Activated T-cell treated with anti-CD3 and anti-CD28 coated beads for 4 hours (primary cell): ENCODE measurements around the gene DOCK11.
"Not testable (repeated sequence)": the region's sequence is repeated elsewhere in the genome, so short reads cannot be mapped to it uniquely, and the experiment has no call there.

Experiments
- DNase-seq: peaks from one replicate; pipeline ENCODE4 v3.0.0-alpha.2; 2020

Gene DOCK11

DNA sequence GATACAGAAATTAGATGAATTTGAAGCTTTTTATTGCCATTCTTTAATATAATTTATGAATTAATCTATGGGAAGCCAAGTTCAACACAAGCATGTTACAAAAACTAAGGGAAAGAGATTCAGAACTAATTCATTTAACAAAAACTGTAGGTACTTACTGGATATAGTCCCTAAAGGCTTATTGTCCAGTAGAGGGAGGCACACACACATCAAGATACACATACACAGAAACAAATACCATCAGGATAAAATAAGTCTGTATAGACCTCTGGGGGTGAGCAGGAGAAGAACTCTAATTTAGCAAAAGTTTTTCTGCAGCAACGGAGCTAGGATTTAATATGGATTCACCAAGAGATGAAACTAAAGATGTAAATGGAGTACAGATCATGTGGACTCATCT lies 148.8 kb downstream of the DOCK11 start:
- DNase-seq, result no peak

DNA sequence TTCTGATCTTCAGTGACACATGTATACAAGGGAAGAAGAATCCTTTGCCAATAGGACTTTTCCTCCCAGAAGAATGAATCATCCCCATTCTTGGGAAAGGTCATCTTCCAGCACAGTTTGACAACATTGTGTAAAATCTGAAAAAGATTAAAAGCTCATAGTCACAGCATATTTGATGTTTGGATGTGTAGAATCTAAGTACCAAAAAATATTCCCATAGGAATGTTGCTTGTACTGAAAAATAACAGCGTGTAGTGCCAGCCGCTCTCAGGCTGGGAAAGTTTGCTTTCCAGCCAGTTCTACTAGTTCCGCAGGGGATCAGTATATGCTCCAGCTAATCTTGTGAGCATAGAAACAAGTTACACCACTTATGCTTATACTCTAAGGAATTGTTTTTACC lies 157.1 kb downstream of the DOCK11 start:
- no peak for DNase-seq

- no peak for DNase-seq
These were observed 158.7 kb downstream of the DOCK11 start for GRCh38 chrX:118654331-118654730.

DNA sequence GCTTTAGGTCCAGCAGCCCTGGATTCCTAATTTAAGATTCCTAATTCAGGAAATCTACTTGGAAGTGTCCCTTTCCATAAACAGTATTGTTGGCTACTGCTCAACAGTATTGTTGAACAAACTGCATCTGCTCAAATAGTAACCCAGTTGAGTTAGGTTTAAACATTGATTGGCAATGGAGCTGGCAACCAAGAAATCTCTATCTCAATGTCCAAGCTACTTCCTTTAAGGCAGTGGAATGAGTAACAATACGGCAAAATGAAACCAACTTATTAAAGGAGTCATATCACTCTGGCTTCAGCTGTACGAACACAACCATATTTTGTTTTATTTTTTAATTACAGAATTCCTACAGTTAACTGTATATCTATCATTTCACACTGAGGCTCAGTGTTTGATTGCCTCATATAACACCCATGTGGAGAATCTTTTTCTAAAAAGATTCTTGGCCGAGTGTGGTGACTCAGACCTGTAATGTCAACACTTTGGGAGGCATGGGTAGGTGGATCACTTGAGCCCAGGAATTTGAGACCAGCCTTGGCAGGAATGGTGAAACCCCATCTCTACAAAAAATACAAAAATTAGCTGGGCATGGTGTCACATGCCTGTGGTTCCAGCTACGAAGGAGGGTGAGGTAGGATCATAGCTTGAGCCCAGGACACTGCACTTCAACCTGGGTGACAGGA lies 160.1 kb downstream of the DOCK11 start:
- DNase-seq, result no peak

GRCh38 chrX:118657413-118657812 lies 161.8 kb downstream of the DOCK11 start:
- no peak for DNase-seq

- no peak for DNase-seq
These were observed 164.5 kb downstream of the DOCK11 start for GRCh38 chrX:118660085-118660484.

GRCh38 chrX:118665204-118665603 lies 169.6 kb downstream of the DOCK11 start:
- no peak for DNase-seq

- DNase-seq, result no peak
These were observed 170.9 kb downstream of the DOCK11 start for GRCh38 chrX:118666521-118666920.

GRCh38 chrX:118669435-118669834 lies 173.8 kb downstream of the DOCK11 start:
- no peak for DNase-seq

DNA sequence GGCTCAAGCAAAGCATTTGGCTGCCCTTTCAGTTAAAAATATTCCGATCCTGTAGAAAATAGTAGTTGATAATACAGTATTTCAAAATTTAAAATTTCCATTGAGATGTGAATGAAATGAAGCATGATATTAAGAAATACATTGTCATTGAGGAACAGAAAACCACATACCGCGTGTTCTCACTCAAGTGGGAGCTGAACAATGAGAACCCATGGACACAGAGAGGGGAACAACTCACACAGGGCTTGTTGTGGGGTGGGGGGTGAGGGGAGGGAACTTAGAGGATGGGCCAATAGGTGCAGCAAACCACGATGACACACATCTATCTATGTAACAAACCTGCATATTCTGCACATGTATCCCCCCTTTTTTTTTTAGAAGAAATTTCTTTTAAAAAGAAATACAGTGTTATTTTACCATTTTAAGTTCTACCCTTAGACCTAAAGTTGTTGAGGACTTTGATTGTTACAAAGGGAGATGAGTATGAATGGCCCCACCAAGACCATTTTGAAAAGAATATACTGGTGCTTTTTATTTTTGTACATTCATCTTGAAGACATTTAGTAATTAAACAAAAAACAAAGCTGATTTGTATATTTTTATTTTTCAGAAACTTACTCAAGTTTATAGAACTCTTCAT lies 179.8 kb downstream of the DOCK11 start:
- no peak for DNase-seq

- DNase-seq, result no peak
These were observed 180.3 kb downstream of the DOCK11 start for GRCh38 chrX:118675966-118676349.

DNA sequence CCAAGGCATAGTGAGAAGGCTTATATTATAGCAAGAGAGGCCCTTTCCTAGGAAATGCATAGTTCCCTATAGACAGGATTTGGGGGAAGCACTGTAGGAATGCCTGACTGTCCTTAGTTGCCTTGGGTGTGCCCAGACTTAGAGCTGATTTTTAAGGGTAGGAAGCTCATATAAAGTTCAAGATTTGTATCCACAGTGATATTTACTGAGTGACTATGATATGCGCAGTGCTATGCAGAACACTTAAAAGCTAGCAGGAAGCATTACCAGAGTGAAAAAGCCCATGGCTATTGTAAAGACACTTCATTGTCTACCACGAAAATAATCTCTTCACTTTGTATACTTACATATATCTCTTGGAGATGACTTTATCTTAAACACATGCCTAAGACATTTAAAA lies 181.7 kb downstream of the DOCK11 start:
- no peak for DNase-seq

- no peak for DNase-seq
These were observed 183.7 kb downstream of the DOCK11 start for GRCh38 chrX:118679290-118679689.

DNA sequence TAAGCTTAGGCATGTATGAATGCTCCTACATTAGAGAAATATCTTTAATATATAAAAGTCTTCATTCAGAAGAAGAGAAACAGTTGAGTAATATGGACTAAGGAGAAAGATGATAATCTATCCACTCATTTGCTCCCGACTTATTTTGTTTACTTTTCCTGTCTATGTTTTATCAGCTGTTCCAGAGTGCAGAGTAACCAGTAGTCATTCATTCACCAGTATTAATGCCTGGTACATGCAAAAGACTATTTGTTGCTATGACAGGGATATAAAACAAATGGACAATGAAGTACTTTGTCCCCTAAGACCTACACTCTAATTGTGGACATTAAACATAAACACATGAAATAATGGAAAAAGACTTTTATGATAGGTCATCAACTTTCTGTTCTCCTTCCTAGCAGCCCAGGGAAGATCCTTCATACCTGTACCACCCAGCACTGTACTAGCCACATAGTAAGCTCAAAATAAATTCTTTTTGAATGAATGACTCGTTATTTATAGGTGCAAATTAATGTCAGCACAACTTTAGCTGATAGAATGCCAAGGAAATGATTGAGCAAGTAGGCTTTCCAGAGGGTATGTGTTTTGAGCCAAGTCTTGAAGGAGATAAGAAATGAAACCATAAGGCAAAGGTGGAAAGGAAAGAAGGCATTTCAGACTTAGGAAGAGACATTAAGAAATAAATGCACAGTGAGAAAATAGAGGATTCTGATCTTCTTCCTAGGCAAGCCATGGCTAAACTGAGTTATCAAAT lies 186.8 kb downstream of the DOCK11 start:
- no peak for DNase-seq

GRCh38 chrX:118685393-118685792 lies 189.8 kb downstream of the DOCK11 start:
- DNase-seq, result no peak

- DNase-seq, result no peak
These were observed 193.3 kb downstream of the DOCK11 start for GRCh38 chrX:118688935-118689334.

GRCh38 chrX:118693843-118694242 lies 198.2 kb downstream of the DOCK11 start:
- no peak for DNase-seq

DNA sequence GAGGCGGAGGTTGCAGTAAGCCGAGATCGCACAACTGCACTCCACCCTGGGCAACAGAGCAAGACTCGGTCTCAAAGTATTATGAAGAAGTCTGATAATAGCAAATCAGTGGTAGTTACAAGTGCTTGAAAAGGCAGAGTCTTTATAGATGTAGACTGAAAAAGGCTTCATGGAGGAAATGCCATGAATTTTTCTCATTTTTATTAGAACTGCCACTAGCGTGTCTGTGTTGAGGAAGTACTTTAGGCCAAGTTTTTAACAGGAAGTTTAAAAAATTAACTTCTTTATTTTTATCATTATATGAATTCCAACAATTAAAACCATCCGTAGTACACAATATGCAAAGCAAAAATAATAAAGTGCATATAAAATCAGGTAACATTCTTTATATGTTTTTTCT lies 199.0 kb downstream of the DOCK11 start:
- no peak for DNase-seq

DNA sequence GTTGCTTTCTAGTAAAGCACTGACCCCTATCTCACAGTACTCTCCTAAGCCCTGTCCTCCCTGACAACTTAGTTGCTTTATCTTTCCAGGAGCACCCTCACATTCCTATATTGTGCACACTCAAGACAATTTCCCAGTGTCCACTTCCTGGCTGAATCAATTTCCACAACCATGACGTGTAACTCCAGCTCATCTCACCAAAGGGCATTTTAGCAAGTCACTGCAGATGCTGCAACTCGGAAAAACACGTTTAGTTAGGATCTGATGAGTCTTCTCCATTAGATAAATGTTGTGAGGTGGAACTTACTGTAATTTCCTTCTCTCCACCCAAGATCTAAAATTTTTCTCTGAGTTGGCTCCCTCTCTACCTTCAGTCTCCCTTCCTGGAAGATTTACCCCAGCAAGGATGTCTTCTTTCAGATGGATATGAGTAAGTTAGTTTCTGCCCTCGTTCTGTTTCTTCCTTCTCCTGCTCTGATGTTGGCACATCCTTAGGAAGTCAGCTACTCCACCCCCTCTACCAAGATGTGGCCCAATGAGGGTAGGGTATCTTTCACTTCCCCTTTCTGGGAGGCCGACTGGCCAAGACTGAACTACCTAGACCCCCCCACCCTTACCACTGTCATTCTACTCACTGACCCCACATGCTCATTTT lies 203.0 kb downstream of the DOCK11 start:
- DNase-seq, result no peak

DNA sequence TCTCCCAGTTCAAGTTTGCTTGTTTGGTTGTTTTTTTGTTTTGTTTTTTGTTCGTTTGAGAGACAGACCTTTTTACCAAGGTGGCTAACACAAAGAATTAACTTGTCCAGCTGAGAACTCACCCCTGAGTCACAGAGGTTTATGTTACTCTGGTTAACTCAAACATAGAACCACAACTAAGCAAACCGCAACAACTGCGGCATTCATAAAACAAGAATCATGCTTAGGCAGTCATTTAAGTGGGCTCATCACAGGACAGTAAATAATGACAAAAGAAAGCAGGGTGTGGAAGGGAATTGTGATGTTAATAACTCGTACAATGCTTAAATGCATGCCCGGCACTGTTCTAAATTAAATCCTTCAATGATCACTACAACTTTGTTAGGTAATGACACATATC lies 207.1 kb downstream of the DOCK11 start:
- DNase-seq, result no peak

DNA sequence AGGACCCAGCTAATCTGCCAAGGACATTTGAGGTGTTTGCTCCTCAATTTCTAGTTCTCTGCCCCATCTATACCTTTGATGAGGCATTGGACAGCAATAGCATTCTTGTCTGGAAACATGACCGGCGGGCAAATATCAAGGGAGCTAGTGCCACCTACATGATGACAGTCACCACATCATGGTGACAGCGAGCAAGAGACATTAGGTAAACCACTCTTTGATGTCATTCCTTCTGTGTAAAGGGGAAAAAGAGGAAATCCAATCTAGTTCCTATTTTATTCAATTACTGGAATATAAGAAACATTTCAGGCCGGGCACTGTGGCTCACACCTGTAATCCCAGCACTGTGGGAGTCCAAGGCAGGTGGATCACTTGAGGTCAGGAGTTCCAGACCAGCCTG lies 211.1 kb downstream of the DOCK11 start:
- DNase-seq, result no peak

DNA sequence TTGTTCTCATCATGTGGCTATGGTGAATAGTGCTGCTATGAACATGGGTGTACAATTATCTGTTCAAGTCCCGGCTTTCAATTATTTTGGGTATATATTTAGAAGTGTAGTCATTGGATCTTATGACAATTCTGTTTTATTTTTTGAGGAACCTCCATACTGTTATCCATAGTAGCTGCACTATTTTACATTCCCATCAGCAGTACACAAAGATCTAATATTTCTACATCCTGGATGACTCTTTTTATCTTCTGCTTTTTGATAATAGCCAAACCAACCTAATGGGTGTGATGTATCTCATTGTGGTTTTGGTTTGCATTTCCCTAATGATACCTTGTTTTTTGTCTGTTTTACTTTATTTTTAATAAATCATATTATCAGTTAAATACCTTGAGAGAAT lies 218.9 kb downstream of the DOCK11 start:
- no peak for DNase-seq

DNA sequence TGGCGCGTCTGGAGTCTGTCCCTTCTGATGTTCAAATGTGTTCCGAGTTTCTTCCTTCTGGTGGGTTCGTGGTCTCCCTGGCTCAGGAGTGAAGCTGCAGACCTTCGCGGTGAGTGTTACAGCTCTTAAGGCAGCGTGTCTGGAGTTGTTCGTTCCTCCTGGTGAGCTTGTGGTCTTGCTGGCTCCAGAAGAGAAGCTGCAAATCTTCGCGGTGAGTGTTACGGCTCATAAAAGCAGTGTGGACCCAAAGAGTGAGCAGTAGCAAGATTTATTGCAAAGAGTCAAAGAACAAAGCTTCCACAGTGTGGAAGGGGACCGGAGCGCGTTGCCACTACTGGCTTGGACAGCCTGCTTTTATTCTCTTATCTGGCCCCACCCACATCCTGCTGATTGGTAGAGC lies 220.3 kb downstream of the DOCK11 start:
- not testable (repeated sequence) for DNase-seq

- not testable (repeated sequence) for DNase-seq
These were observed 221.2 kb downstream of the DOCK11 start for GRCh38 chrX:118716833-118717232.
